A673 (cell line): ENCODE results near the gene N4BP2.

Experiments
- CTCF ChIP-seq: fragments of 300-800, 200-600 bp; sonication (generic); conservative IDR thresholded peaks from 2 replicates; pipeline ENCODE4 v1.5.1; 2017; ENCODE audit warnings: low read depth, mild to moderate bottlenecking, antibody characterized with exemption, low read length, moderate library complexity, mixed read lengths
- EZH2 ChIP-seq: fragments of 200-600 bp; sonication (generic); IDR thresholded peaks from 2 replicates; pipeline ENCODE4 v1.6.1; 2017; ENCODE audit warnings: borderline replicate concordance, low read depth, mild to moderate bottlenecking, mixed read lengths, antibody characterized with exemption, low read length; ENCODE audit not compliant: poor library complexity, severe bottlenecking

- no peak for TF ChIP-seq CTCF
- TF ChIP-seq EZH2 = no peak
Observed at GRCh38 chr4:40152637-40153036, 96.0 kb downstream of the N4BP2 start.
